RPMI8226 (cell line): ENCODE results near the gene MEF2A.

Experiments
- DNase-seq: peaks from one replicate; pipeline ENCODE4 v3.0.0-alpha.2; 2015

The MEF2A gene

DNA sequence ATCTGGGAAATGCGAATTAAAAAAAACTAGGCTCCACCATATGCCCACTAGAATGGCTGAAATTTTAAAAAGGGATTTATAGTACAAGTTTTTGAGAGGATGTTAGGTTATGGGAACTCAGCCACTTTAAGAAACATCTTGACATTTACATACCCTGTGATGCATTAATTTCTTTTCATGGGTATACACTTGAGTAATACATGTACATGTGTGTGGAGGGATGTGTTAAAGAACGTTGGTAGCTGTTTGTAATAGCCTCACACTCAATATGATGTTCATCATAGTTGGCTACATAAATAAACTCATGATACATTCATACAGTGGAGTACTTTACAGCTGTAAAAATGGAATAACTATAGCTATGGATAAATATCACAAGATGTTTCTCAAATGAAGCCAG, 40.9 kb downstream of the MEF2A start:
- DNase-seq, result no peak

DNA sequence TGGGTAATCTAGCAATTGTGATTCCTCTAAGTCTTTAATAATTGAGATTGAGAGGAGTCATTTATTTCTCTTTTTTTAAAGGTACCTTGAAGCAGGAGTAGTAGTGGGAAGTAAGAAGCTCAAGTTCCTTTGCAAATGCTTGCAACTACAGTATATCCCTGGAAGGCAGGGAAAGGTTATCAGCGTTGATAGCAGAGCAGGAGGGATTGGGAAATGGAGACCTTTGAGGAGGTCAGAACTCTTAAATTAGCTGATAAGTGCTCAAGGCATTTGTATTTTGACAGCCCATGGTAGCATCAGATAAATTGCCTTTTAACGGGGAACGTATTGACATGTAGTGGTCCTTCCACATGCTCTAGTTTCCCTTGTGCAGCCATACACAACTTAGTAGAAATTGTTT, 47.7 kb downstream of the MEF2A start:
- DNase-seq, result no peak

DNA sequence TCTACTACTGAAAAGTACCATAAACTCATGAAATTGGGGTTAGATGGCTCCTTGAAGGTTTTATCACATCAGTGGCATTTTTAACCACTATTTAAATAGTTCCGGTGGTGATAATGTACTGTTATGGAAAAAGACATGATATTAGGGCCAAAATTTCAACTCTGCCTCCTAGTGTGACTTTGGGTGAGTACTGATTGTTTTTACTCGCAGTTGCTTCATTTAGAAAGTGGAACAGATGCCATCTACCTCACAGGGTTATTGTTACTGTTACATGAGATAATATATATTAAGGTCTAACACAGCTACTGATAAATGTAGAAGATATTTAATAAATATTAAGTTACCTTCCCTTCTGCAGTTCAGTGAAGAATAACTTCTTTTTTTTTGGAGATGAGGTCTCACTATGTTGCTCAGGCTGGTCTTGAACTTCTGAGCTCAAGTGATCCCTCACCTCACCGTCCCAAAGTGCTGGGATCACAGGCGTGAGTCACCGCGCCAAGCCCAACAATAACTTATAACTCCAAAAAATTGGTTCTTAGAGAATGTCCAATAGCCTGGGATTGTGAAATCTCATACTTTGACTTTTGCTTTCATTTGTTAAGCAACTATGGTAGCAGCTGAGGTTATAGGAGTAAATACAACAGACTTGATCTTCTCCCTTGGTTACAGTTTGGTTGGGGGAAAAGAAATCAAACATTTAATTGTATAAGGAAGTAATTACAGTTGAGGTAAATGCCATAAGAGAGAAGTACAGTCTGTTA, 48.3 kb downstream of the MEF2A start:
- no peak for DNase-seq

GRCh38 chr15:99614749-99615288, 49.0 kb downstream of the MEF2A start:
- DNase-seq, result no peak

GRCh38 chr15:99615460-99615859, 49.7 kb downstream of the MEF2A start:
- no peak for DNase-seq

GRCh38 chr15:99616129-99616528, 50.3 kb downstream of the MEF2A start:
- no peak for DNase-seq

DNA sequence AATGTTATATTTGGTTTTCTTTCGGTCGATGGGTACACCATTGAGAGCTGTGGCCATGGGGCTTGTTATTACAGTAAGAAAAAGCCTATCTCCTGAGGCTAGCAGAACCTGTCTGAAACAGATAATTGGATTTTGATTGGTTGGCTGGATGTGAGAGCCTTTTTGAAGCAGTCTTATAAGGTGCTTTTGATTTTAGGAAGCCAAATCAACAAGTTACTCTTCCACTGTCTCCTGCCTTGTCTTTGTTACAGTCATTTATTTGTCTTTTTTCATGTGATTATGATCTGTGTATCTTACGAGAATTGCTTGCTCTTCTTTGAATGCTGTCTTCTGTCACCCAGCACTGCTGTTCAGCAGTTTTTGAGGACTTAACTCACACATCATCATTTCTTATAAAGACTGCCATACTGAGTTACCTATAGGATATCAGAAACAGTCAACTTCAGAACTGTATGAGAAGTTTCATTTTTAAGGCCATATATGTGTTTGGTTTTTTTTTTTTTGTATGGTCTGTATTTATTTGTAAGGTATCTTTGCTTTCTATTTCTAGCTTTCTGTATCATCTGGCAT, 51.1 kb downstream of the MEF2A start:
- DNase-seq, result no peak

- DNase-seq, result no peak
Observed at GRCh38 chr15:99618941-99619411, 53.2 kb downstream of the MEF2A start.

DNA sequence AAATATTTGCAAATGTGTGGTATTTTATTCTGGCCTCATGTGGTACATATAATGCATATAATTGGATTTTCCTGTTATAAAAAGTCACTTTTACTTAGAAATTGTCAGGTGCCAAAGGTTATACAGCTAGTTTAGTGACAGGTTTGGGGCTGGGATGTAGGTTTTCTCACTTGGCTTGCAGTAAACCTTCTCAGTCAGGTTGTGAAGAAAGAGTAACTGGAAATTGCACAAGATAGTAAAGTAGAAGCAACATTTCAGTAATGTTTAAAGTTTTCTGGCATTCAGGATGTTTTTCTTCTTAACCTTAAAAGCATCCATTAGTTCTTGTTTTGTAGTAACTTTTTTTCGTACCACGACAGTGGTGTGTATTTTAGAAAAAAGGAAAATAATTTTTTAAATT, 53.9 kb downstream of the MEF2A start:
- DNase-seq, result no peak

GRCh38 chr15:99620178-99620577, 54.4 kb downstream of the MEF2A start:
- DNase-seq, result no peak

GRCh38 chr15:99621767-99622166, 56.0 kb downstream of the MEF2A start:
- DNase-seq, result no peak

DNA sequence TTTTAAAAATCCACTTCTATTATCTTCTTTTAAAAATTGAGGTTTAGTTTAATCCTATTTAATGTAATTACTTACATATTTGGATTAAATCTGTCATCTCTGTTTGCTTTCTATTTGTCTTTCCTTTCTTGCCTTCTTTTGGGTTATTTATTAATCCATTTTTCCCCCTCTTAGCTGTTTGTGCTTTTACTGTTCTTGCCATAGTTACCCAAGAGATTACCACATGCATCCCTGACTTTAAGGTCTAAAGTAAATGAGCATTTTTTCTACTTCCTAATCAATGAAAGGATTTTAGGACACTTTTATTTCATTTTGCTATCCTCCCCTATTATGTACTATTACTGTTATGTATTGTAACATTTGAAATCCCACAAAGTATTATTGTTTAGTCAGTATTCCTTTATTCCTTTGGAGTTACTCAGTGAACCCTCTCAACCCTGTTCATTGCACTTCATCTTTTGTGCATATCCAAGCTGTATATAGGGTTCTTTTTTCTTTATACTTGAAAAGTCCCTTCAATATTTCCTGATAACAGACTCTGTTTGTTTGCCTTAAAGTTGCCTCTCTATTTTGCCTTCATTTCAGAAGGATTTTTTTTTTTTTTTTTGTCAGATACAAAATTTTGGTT, 62.7 kb downstream of the MEF2A start:
- DNase-seq, result no peak

- no peak for DNase-seq
Observed at GRCh38 chr15:99630607-99631131, 64.9 kb downstream of the MEF2A start.

DNA sequence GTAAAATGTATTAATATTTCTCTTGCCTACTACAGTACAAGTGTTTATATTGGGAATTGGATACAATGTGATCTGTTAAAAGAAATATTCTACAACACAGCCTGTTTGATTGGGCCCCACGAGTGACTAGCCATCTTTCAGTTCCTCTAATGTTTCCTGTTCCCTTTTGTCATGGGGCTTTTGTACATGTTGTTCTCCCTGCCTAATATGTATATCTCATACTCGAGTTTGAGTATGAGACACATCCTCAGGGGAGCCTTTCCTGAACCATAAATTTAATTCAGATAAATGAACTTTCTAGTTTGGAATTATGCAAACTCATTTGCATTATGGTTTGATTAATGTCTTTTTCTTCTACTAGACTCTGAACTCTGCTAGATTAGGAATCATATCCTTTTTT, 65.5 kb downstream of the MEF2A start:
- DNase-seq, result peak; percentile 59

DNA sequence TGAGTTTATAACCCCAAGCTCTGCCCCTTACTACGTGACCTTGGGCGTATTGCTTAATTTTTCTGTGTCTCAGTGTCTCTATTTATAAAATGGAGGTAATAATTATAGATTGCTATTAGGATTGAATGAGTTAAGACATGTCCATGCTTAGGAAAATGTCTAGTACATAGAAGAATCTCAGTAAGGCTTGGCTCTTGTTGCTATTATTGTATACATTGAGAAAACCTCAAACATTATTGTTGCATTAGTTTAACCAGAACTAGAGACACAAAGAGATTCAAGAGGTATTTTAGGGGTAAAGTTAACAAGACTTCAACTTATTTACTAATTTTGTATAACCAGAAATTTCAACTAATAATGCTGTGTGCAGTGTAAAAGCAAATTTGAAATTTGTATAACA, 66.7 kb downstream of the MEF2A start:
- no peak for DNase-seq

GRCh38 chr15:99633655-99634054, 67.9 kb downstream of the MEF2A start:
- DNase-seq, result no peak

DNA sequence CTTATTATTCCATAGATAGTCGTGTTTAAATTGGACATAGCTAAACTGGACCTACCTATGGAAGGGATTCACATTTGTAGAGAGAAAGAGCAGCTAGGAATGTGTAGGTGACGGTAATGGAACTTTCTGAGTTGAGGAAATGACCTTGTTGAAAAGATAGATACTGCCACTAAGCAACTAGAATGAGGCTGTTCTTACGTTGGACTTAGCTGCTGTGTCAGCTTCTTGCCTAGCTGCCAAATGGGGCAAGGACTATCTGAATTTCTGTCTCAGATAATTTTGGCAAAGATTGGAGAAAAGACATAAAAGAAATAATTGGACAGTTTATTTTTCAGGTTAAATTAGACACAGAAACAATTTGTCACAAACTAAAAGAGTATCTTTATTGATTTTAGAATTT, 68.8 kb downstream of the MEF2A start:
- no peak for DNase-seq

GRCh38 chr15:99635145-99635544, 69.4 kb downstream of the MEF2A start:
- no peak for DNase-seq

GRCh38 chr15:99635794-99636193, 70.0 kb downstream of the MEF2A start:
- no peak for DNase-seq

- no peak for DNase-seq
Observed at GRCh38 chr15:99644913-99645542, 79.2 kb downstream of the MEF2A start.

GRCh38 chr15:99645543-99645935, 79.8 kb downstream of the MEF2A start:
- no peak for DNase-seq

GRCh38 chr15:99645951-99646350, 80.2 kb downstream of the MEF2A start:
- DNase-seq, result no peak
